Esophagus squamous epithelium (tissue), 5 donors: Measurements from ENCODE around the gene COG5. TPM values are rescaled to one million over a fixed set of nuclear protein-coding genes. Genes with fewer than 3 reads are reported as not detected.

Experiments used
- DNase-seq: peaks from one replicate; lab custom pipeline; 2025; lab: John Stamatoyannopoulos, UW
- H3K27ac ChIP-seq, 4 donors: fragments of 200-600 bp; sonication (generic); one replicate each; pipeline ENCODE4 v1.5.1; 2016 to 2019; ENCODE audit warnings: mild to moderate bottlenecking in 1 of 4
- H3K27me3 ChIP-seq, 4 donors: fragments of 200-600 bp; sonication (generic); 1 replicate in 3 of 4; 2 replicates in 1 of 4; pipeline versions ENCODE4 v1.5.1 to v1.6.0; 2017 to 2021; ENCODE audit warnings: antibody characterized with exemption in 1 of 4
- H3K36me3 ChIP-seq, 3 donors: fragments of 200-600 bp; sonication (generic); one replicate each; pipeline ENCODE4 v1.5.1; 2016 to 2019
- H3K4me1 ChIP-seq, 3 donors: fragments of 200-600 bp; sonication (generic); one replicate each; pipeline ENCODE4 v1.5.1; 2017 to 2019
- H3K4me3 ChIP-seq, 4 donors: fragments of 200-600 bp; sonication (generic); 1 replicate in 3 of 4; 2 replicates in 1 of 4; pipeline ENCODE4 v1.5.1; 2016 to 2019; ENCODE audit warnings: mild to moderate bottlenecking in 2 of 4, moderate library complexity in 1 of 4
- H3K9me3 ChIP-seq, 3 donors: fragments of 200-600 bp; sonication (generic); one replicate each; pipeline ENCODE4 v1.5.1; 2016 to 2019
- CTCF ChIP-seq, 6 experiments: fragments of 450-650 bp in 4 of 6; fragments of 200-600 bp in 2 of 6; sonication (generic) in 2 of 6; IDR thresholded peaks; one replicate each; pipeline ENCODE4 v1.5.1; 2016 to 2019; ENCODE audit warnings: antibody characterized with exemption in 6 of 6, mild to moderate bottlenecking in 4 of 6, moderate library complexity in 4 of 6
- POLR2A ChIP-seq, 4 donors: fragments of 450-650 bp; IDR thresholded peaks; one replicate each; pipeline ENCODE4 v1.6.1; 2017; ENCODE audit warnings: antibody characterized with exemption in 4 of 4, mild to moderate bottlenecking in 4 of 4, moderate library complexity in 3 of 4
- WGBS, 2 donors: methylation state at CpG; one replicate each; pipeline ENCODE4 v1.1.5; 2018; 5-methylcytosine and 5-hydroxymethylcytosine counted together
- intact Hi-C: fragments of 100-400 bp; cut with DNase I; formaldehyde crosslinking; loops from one replicate; pipeline ENCODE4 v1.15.0; 2022
- total RNA-seq, 4 donors: library from RNA; depleted of rRNA; stranded (reverse); fragments of >200 nt; gene quantifications; one replicate each; pipeline ENCODE4 v1.1.0, GENCODE V29; 2016
- donor health status: DM: yes; HTN: yes; CAD: no.

Gene COG5
- total RNA-seq, 4 donors from 2014 or later, result 24.4 to 30.0 (median 27.2) TPM

- no peaks in the 10 kb centered on the region for H3K27me3 ChIP-seq
- H3K9me3 ChIP-seq, result no peaks in the 10 kb centered on the region
- WGBS, 2 donors, result 98% methylated on average over 2 of the region's 2 CpGs
- no peak overlapping the region for H3K27ac ChIP-seq
- no peak overlapping the region for H3K4me3 ChIP-seq
- H3K36me3 ChIP-seq, result peaks cover 0 to 19% (median 0%) of the 10 kb centered on the region in 3 donors
- H3K4me1 ChIP-seq, result peaks cover 0 to 8% (median 0%) of the 10 kb centered on the region in 3 donors
- intact Hi-C loops, result no loop called here
- TF ChIP-seq POLR2A (IDR thresholded peaks at IDR 0.05) (no peak), CTCF (IDR thresholded peaks at IDR 0.05) (no peak)
- DNase-seq, result no peak
These were observed 243.9 kb downstream of the COG5 start for GRCh38 chr7:107319724-107320228.

- intact Hi-C loops, result no loop called here
- TF ChIP-seq CTCF (IDR thresholded peaks at IDR 0.05) (no peak), POLR2A (IDR thresholded peaks at IDR 0.05) (no peak)
- peaks cover 0 to 8% (median 0%) of the 10 kb centered on the region in 3 donors for H3K4me1 ChIP-seq
- 64 to 71% methylated on average over 3 of the region's 3 CpGs for WGBS, 2 donors
- no peak overlapping the region for H3K27ac ChIP-seq
- H3K27me3 ChIP-seq, result no peaks in the 10 kb centered on the region
- DNase-seq, result no peak
- peaks cover 0 to 17% (median 0%) of the 10 kb centered on the region in 3 donors for H3K36me3 ChIP-seq
- H3K9me3 ChIP-seq, result no peaks in the 10 kb centered on the region
- no peak overlapping the region for H3K4me3 ChIP-seq
These were observed 245.1 kb downstream of the COG5 start for GRCh38 chr7:107318523-107319160.

GRCh38 chr7:107315716-107316220 is 248.0 kb downstream of the COG5 start:
- no peak for DNase-seq

GRCh38 chr7:107313355-107313754 is 250.4 kb downstream of the COG5 start:
- 100% methylated on average over 1 of the region's 1 CpG for WGBS, 2 donors
- Histone ChIP-seq H3K9me3 (no peaks in the 10 kb centered on the region), H3K4me1 (peaks cover 0 to 8% (median 0%) of the 10 kb centered on the region in 3 donors), H3K27me3 (no peaks in the 10 kb centered on the region), H3K36me3 (no peaks in the 10 kb centered on the region), H3K27ac (no peak overlapping the region), H3K4me3 (no peak overlapping the region)
- no peak for DNase-seq
- TF ChIP-seq POLR2A (IDR thresholded peaks at IDR 0.05) (no peak), CTCF (IDR thresholded peaks at IDR 0.05) (no peak)
- intact Hi-C loops, result no loop called here

More at GRCh38 chr7:107315716-107316220, 248.0 kb downstream of the COG5 start:
- Histone ChIP-seq H3K4me1 (peaks cover 0 to 8% (median 0%) of the 10 kb centered on the region in 3 donors), H3K9me3 (no peaks in the 10 kb centered on the region), H3K36me3 (no peaks in the 10 kb centered on the region), H3K27me3 (no peaks in the 10 kb centered on the region), H3K4me3 (no peak overlapping the region), H3K27ac (no peak overlapping the region)
- WGBS, 2 donors, result 70 to 80% methylated on average over 1 of the region's 1 CpG
- TF ChIP-seq POLR2A (IDR thresholded peaks at IDR 0.05) (no peak), CTCF (IDR thresholded peaks at IDR 0.05) (no peak)
- intact Hi-C loops, result no loop called here

- Histone ChIP-seq H3K36me3 (no peaks in the 10 kb centered on the region), H3K4me3 (no peak overlapping the region), H3K27ac (no peak overlapping the region), H3K4me1 (peaks cover 0 to 8% (median 0%) of the 10 kb centered on the region in 3 donors), H3K9me3 (no peaks in the 10 kb centered on the region), H3K27me3 (no peaks in the 10 kb centered on the region)
- no peak for DNase-seq
- TF ChIP-seq POLR2A (IDR thresholded peaks at IDR 0.05), result no peak
- TF ChIP-seq CTCF (IDR thresholded peaks at IDR 0.05), result no peak
- intact Hi-C loops, result no loop called here
- 75 to 80% methylated on average over 4 of the region's 4 CpGs for WGBS, 2 donors
These were observed 251.3 kb downstream of the COG5 start for GRCh38 chr7:107312418-107312817.
